HG03439 (cell line): Measurements from ENCODE around the gene JADE2.
A peak's percentile ranks its signal among the peaks of the same experiment; 100 is the strongest.

ENCODE experiments used
- ATAC-seq: cut with Tn5 transposase; IDR thresholded peaks from one replicate; pipeline ENCODE4 v1.9.1; 2021; ENCODE audit warnings: mild to moderate bottlenecking, moderate library complexity; ENCODE audit not compliant: unreplicated experiment

The JADE2 gene

DNA sequence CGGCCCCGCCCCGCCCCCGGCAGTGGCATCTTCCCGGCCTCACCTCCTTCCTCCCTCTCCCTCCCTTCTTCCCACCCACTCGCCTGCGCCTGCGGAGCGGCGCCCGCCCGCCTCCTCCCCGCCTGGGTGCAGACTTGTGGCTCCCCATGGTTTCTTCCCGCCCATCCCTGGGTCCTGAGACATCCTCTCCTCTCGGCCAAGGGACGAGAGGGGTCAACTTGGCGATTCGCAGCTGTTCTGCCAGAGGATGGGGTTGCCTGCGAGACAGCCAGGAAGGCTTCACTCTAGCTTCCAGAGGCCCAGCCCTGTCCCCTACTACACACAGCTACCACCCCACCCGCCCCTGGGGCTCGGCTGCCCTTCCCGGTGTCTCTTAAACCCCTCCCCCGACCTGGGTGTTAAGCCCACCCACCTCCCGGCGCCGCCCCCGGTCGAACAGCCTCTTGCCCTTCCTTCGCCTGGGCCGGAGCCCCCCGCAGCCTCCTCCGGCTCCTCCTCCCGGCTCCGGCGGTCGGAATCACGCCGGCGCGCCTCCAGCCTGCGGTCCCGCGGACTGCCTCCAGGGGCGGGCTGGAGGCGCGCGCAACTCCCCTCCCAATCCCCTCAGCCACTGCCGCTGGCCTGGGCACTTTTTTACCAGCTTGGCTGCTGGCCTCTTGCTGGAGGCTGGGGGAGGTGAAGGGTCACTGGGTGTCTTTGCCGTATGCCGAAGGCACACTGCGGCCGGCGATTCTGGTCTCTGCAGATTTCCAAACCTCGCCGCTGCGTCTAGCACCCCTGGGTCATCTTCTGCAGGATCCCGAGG lies 1.9 kb downstream of the JADE2 start:
- peak; percentile 40 for ATAC-seq

DNA sequence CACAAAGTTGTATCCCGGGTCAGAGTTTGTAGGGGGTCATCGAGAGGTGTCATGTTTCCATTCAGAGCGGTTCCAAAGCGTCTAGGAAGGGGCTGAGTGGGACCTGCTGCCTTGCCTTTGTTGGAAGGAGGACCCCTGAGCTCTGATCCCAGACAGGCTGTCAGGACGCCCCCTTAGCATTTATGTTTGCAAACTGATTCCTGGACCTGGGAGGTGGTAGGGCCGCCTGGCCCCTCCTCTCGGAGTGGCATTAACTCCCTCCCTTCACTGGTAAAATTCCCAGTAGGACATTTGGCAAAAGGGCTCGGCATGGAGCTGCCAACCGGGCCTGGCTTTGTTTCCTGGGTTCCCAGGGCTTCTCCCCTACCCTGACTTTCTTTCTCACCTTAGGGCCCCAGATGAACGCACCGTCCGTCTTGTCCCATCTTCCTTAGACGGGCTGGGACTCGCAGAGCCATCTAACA lies 2.5 kb downstream of the JADE2 start:
- no peak for ATAC-seq

DNA sequence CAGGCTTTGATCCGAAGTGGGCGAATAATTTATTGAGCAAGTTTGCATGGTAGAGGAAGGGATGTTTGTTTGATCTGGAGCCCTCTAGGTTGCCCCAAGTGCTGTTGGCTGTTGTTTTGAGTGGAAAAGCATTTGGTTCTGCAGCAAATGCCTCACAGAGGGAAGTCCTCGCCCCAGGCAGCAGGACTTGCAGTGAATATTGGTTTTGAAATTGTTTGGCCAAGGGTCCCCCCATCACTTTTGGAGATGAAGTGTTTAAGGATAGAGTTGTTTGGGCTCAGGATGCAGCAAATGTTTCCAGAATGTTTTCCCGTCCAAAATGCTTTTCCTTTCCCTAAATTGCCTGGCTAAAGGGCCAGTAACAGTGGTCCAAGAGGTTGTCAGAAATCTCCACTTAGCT lies 3.1 kb downstream of the JADE2 start:
- ATAC-seq = no peak

DNA sequence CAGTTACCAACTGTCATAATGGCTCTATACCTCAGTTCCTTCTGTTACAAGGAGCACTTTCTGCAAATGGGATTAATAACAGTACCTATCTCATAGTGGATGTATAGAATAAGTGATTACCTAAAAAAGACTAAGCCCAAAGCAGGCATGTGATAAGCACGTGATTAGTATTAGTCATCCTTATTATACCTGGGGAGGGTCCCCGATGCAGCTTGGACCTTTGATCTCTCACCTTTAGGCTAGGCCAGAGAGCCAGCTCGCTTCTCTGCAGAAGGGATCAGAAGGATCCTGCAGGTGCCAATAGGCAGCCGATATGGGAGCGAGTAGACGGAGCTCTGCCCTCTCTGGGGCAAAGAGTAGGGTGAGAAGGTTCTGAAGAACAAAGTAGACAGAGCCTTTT lies 4.0 kb downstream of the JADE2 start:
- ATAC-seq = no peak

DNA sequence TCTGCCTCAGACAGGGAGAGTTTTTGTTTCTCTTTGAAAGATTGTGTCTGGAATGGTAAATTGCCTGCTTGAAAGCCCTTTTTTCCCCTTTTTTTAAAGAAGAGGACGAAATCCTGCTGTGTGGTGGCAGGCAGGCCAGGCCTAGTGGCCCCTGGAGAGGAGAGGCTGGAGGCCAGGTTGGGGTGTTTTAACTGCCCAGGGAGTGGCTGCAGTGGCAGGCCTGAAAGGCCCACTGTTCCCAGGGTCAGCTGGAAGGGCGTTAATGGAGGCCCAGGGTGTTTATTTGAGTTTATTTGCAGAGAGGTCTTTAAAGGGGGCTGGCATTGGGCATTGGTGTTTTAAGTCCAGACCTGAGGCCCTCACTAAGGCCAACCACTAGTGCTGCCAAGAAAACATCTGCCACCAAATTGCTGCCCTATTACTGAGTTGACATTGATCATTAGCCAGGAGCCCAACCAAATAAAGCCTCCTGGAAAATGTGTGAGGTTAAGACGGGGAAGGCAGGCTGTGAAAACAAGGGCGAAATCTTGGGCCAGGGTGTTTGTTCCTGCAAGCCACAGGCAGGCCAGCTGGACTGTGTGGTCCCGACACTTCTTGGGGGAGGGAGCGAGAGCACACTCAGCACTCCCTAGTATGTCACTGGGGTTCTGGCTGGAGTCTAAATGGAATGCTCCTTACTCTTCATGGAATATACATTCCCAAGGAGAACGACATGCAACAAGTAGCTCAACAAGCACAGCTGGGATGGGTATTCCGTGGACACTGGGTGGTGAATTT lies 5.0 kb downstream of the JADE2 start:
- no peak for ATAC-seq

DNA sequence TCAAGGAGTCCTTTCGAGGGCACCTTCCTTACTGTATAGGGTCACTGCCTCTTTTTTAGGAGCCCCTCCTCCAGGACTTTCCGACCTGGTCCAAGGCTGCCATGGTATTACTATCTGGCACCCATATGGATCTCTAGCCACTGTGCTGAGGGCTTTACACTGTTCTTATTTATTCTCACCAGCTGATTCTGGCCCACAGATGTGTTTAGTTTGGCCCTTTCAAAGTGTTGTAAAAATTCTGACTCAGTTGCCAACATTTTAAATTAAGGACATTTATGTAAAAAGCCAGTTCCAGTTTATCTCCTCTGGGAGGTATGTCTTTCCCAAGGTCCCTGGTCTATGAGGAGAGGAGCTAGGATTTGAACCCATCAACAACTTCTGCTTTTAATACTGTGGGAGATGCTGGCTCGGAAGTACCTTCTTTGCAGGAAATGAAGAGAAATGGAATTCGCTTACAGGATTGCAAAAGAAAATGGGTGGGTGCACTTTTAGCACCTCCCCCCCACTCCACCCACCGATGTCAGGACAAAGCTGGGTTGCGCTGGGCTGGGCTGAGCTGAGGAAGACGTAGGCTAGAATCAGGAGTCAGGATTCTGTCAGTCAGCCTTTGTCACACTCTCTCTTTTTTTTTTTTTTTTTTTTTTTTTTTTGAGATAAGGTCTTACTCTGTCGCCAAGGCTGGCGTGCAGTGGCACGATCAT lies 7.8 kb downstream of the JADE2 start:
- no peak for ATAC-seq

DNA sequence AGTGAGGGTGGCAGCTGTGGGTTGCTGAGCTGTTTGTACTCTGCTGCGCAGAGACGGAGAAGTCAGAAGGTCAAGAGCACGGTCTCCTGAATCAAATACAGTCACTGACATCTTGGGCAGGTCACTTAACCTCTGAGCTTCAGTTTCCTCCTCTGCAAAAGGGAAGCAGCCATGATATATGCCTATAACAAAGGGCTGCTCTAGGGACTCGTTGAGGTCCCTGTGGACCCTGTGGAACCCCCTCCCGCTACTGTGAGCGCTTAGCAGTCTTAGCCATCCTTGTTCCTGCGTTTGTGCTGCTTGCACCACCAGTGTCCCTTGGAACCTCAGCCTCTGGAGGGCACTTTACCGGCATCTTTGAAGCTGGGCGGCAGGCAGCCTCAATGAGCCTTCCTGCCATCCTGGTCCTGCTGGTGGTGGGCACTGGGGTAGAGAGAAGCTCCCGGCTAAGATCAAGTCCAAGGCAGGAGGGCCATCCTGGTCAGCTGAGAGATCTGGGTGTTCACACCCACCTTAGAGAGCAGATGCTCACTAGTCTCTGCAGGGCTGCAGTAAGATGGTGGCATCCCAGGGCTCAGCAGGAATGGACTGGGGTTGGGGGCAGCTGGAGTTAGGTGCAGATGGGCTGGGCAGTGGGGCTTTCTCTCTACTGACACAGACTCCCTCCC lies 8.7 kb downstream of the JADE2 start:
- ATAC-seq = no peak

DNA sequence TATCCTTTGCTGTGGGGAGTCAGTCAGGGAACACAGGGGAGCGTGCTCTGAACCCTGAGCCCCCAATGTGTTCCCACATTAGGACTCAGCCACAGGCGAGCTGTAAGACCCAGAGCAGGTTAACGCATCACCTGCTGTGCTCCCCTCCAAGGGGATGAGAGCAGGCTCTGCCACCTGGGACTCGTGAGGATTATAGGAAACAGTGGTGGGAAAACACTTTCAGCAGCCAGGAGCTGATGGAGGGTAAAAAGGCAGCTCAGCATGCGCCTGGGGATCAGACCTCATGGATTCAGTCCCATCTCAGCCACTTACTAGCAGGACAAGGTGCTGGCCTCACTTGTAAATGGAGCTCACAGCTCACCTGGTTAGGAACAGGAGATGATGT lies 9.2 kb downstream of the JADE2 start:
- no peak for ATAC-seq

DNA sequence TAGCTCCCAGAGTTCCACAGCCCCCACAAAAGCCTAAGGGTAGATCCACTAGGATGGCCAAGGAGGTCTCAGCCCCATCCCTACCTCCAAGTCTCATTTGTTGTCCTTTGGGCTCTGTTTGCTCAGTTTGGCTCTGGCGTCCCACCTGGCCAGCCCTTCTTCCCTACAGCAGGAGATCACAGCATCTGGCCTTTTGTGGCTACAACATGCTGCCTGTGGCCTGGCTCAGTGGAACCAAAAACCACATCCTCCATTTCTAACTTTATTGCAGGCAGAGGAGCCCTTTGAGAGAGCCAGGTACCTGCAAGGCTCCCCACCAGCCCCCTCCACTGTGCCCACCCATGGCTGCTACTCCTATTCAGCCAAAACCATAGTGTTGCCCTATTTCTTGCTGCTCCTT lies 11.4 kb downstream of the JADE2 start:
- no peak for ATAC-seq

DNA sequence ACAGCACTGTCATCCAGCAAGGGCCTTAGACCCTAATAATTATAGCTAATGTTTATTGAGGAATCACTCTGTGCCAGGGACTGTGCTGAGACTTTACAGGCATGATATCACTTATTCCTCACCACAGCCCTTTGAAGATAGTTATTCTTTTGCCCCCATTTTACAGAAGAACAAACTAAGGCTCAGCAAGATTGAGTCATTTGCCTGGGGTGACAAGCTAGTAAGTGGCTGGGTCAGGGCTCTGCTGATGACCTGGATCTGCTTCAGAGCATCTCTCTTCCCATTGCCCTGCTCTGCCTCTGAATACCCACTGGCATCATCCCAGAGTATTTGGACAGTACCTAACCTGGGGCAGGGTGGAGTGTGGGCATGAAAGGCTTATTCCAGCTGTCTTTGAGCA lies 11.8 kb downstream of the JADE2 start:
- no peak for ATAC-seq

DNA sequence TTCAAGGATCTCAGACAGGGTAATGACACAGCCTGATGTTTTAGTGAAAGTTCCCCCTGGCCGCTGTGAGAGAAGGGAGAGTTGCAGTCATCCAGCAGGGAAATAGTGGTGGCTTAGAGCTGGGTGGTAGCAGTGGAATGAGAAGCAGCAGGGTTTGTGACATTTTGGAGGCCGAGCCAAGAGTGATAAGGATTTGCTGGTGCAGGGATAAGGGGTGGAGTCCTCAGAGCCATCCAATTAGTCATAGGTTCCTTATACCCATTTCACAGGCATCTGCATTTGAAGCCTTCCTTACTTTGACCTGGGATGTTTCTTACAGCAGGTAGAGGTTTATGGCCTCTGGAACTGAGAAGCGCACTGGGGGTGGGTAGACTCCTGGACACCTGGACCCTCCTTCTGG lies 12.8 kb downstream of the JADE2 start:
- ATAC-seq = no peak

DNA sequence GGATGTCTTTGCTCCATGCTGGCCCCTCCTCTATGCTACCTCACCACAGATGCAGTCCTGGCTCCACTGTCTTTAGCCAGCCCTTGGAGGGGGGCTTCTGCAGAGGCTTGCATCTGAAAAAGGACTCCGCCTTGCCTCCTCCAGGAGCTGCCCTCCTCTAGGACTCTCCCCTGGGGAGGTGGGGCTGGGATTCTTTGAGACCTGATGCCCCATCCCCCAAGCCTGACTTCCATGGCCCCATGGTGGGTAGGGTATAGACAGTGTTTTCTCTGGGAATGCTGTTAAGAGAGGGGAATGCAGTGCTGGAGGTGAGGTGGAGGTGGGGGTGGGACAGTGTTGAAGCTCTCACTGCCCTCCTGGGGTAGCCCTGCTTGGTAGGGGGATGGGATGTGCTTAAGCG lies 14.3 kb downstream of the JADE2 start:
- ATAC-seq = no peak

DNA sequence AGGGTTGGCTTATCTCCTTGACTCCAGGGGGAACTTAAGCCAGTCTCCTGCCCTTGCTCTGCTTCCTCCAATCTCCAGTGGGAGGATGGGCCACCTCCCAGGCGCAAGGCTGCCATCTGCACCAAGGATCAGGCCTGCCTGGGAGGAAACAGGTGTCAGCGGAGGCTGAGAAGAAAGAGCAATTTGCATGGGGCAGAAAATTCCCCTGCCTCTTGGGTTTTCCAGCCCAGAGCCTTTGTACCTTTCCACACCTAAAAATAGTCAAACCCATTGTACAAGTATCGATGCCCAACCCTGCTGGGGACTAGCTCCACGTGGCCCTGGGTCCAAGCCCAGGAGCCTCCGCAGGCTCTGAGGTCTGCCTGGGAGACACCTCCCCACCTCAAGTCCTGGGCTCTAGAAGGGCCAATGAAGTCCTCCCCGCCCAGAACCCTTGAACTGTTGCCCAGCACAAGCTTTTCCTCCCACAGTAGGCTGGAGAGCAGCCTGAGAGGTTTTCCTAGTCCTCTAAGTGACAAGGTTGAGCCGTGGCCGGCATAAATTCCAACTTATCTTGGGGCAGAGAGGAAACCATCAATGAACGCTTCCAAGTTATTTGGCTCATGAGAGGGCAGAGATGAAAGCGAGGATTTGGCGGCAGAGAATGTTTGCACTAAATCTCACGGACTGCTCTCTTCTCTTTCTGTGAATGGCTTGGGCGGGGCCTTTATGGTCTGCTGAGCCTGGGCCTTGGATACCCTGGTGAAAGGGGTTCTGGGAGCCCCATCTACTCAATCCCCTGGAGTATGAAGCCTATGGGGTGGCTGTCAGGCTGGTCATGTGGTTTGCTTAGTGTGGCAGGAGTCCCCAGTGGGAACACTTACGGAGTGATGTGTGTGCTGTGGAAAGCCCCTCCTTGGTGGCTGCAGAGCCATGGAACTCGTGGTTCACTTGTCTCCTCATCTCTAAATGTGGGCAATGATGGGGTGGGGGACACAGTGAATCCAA lies 15.6 kb downstream of the JADE2 start:
- no peak for ATAC-seq

DNA sequence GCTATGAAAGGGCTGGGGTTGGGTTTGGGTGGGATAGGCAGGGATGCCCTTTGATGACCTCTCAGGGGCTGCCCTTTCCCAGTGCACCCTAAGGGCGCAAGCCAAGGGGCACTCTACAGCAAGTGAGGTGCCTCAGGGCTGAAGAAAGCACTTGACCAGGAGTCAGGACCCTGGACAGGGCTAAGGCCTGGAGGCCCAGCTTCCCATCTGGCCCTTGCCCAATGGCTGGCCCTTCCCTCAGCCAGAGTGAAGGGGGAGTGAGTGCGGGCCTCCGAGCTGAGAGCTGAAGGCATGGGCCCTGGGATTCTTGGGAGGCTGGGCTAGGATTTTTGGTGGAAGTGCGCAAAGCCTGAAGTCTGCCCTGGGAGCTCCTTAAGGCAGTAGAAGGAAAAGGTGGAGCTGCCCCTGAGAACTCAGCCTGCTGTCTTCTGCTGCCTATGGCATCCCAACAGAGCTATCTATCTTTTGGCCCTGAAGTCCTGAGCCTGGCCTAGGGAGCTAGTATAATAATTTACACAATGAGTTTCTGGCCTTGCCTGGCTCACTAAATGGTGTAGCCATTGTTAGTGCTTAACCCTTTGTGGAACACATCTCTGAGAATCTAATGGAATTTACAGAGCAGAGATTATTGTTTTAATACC lies 16.4 kb downstream of the JADE2 start:
- no peak for ATAC-seq

DNA sequence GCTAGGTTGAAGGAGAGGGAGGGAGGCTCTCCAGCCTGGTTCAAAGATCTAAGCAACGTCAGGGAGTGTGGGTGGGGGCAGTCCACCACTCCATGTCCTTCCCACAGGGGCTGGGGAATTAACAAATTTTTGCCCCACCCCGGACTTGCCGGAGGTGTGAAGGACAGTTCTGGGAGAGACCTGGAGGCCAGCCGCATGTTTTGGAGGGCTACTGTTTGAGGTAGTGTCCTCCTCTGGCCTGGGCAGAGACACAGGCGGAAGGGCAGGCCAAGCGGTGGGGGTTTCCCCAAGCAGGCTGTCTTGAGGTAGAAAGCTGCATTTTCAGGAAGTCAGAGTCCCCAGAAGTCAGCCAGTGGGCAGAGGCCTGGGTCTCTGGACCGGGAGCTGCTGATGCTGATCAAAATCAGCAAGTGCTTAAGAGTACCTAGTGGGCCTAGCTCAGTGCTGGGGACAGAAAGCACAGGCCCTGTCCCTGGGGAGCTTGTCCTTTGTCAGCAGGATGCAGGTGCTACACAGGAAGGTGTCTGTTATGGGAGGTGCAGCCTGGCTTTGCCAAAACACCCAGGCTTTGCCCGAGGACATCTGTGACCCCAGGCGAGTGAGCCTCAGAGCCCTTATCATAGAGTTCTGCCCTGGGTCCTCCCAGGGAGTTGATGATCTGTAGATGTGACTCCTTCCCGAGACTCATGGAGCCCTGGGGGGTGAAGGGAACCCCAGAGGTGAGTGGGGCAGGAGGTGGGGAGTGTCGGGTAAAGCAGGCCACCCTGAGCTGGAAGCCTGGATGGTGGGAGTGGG lies 18.5 kb downstream of the JADE2 start:
- no peak for ATAC-seq

DNA sequence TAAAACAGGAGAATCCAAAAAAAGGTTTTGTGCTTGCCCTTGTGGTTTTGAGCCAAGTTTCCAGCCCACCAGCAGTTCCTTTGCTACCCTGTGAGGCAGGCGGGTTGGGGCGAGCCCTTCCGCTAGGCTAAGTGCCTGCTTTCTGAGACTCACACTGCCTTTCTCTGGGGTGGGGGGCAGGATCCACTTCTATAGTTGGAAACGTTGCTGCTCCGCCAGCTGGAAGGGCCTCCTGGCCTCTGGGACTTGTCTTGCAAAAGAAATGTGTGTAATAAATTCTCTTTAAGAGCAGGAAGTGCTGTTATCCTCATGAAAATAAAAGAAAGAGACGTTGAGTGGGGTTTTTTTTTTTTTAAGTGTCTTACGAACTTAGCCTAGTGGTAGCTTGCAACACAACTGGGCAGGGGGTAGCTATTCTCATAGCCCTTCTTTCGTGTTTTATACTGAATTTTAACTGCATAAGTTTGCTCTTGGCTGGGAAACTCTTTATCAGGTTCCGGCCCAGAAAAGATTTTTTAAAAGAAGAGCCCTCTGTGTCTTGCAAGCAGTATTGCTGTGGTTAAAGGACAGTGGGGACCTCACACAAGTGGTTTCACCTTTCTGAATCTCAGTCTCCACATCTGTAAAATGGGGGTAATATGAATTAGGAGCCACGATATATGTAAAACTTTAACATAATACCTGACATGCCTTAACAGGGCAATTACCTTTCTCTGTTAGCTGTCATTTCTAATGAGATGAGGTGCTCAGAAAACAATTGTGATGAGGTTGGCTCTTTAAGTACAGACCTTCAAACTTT lies 19.8 kb downstream of the JADE2 start:
- ATAC-seq = no peak

DNA sequence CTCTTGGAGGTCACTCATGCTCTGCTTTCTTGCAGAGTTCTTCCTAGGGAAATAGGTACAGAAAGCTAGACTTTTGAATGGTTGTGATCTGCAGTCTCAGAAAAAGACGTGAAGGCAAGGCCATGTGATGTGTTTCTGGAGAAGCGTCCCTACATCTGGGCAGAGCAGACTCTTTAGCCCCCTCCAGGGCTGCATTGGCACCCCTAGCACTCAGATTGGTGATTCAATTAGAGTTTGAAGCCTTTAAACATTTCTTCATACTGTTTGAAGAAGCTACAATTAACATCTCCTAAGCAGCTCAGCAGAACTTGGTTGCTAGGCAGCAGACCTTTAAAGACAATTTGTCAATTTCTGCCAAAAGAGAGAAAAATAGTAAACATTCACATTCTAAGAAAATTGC lies 21.6 kb downstream of the JADE2 start:
- ATAC-seq = no peak

DNA sequence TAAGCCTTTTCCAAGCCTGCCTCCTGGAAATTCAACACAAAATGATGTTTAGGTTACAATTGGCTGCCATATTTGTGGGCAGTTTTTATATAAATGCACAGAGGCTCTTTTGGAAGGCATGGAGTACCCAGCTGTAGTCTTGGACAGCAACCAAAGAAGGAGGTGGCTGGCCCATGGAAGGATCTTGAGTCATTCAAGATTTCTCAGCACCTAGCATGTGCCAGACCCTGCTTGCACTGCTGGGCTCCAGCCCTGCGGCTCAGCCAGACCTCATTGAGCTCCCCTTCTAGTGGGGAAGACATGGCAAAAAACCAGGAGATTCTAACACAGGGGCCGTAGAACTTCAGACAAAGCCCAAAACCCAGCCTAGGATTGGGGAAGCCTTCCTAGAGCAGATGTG lies 22.1 kb downstream of the JADE2 start:
- no peak for ATAC-seq
